Psoas muscle (tissue), 8 donors: ENCODE measurements around the gene TMTC3. TPM values are rescaled to one million over a fixed set of nuclear protein-coding genes. Genes with fewer than 3 reads are reported as not detected.

ENCODE experiments used
- ATAC-seq, 4 donors: fragments of 200-7000 bp; cut with Tn5 transposase; one replicate each; pipeline ENCODE4 v1.9.1; 2020; ENCODE audit warnings: moderate library complexity in 3 of 4, mild to moderate bottlenecking in 2 of 4
- DNase-seq, 2 donors: peaks; one replicate each; pipeline ENCODE4 v3.0.0-alpha.2; 2020
- H3K27ac ChIP-seq: fragments of 200-600 bp; one replicate; pipeline ENCODE4 v1.8.0; 2022
- H3K27me3 ChIP-seq, 3 donors: fragments of 200-600 bp in 1 of 3; one replicate each; pipeline versions ENCODE4 v1.6.1 to v1.8.0; 2013 to 2022; ENCODE audit warnings: low read length in 2 of 3, mild to moderate bottlenecking in 2 of 3, moderate library complexity in 1 of 3; ENCODE audit not compliant: insufficient read depth in 3 of 3
- H3K36me3 ChIP-seq, 2 donors: fragments of 200-600 bp in 1 of 2; one replicate each; pipeline versions ENCODE4 v1.6.1 to v1.8.0; 2013 to 2022; ENCODE audit warnings: low read depth in 1 of 2, mild to moderate bottlenecking in 1 of 2, moderate library complexity in 1 of 2; ENCODE audit not compliant: insufficient read depth in 1 of 2
- H3K4me1 ChIP-seq: fragments of 200-600 bp; one replicate; pipeline ENCODE4 v1.8.0; 2022
- H3K4me3 ChIP-seq: fragments of 200-600 bp; one replicate; pipeline ENCODE4 v1.8.0; 2022; ENCODE audit warnings: mild to moderate bottlenecking
- H3K9me3 ChIP-seq: fragments of 200-600 bp; one replicate; pipeline ENCODE4 v1.8.0; 2022
- WGBS, 3 donors: extraction: QIAGEN DNeasy Blood & Tissue Kit; methylation state at CpG; one replicate each; pipeline versions ENCODE4 v1.1.6 to v1.1.7; 2013; 5-methylcytosine and 5-hydroxymethylcytosine counted together
- intact Hi-C, 2 donors: fragments of 100-400 bp; cut with DNase I; formaldehyde crosslinking; loops; one replicate each; pipeline versions ENCODE4 v1.11.0 to v1.14.2; 2022
- polyA plus RNA-seq, 3 donors: library from polyadenylated mRNA; stranded (reverse); fragments of 200-250 nt; gene quantifications; one replicate each; pipeline ENCODE4 v1.2.3, GENCODE V29; 2013
- total RNA-seq, 4 donors: library from RNA; stranded (reverse); fragmentation: NEBNext Ultra II Directional in 2 of 4; extraction: Animal tissue kit (Norgen Biotek cat#: 25700) in 2 of 4; gene quantifications; one replicate each; pipeline versions ENCODE4 v1.2.1 to v1.2.4, GENCODE V29; 2021 to 2023
- TF ChIP-seq, protein P1 (sequence below): fragments of 200-600 bp; IDR thresholded peaks from one replicate; pipeline ENCODE4 v1.8.0; 2022; ENCODE audit warnings: antibody characterized with exemption
- donor health status: healthy with polysubstance abuse.
- donor health status: DM: no; HTN: no; CAD: no; lungs with moderate emphysema.
- donor health status: Bipolar disorder and iron deficiency.
- donor health status: healthy.
- donor health status: DM: yes; HTN: yes; CAD: no.
- donor health status: DM: no; HTN: no; CAD: no.
- donor health status: DM: no; HTN: no; CAD: no.
- donor health status: DM: yes; HTN: yes; CAD: no.

The TMTC3 gene
- total and polyA plus RNA-seq, 7 donors, result 1.4 to 8.5 (median 5.5) TPM

DNA sequence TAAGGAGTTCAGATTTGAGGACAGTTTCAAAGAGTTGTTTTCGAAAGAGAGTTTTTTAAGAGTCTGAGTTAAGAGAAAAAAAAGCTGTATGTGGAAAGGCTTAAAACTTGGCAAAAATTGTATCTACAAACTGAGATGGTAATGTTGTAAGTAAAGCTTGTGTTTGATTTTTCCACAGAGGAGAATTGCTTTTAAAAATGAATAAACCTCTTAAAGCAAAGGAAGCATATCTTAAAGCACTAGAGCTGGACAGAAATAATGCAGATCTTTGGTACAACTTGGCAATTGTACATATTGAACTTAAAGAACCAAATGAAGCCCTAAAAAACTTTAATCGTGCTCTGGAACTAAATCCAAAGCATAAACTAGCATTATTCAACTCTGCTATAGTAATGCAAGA is 50.3 kb downstream of the TMTC3 start:
- 85 to 88% (median 88%) methylated on average over 2 of the region's 2 CpGs for WGBS, 3 donors
- TF ChIP-seq, protein P1, sequence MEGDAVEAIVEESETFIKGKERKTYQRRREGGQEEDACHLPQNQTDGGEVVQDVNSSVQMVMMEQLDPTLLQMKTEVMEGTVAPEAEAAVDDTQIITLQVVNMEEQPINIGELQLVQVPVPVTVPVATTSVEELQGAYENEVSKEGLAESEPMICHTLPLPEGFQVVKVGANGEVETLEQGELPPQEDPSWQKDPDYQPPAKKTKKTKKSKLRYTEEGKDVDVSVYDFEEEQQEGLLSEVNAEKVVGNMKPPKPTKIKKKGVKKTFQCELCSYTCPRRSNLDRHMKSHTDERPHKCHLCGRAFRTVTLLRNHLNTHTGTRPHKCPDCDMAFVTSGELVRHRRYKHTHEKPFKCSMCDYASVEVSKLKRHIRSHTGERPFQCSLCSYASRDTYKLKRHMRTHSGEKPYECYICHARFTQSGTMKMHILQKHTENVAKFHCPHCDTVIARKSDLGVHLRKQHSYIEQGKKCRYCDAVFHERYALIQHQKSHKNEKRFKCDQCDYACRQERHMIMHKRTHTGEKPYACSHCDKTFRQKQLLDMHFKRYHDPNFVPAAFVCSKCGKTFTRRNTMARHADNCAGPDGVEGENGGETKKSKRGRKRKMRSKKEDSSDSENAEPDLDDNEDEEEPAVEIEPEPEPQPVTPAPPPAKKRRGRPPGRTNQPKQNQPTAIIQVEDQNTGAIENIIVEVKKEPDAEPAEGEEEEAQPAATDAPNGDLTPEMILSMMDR, result no peak

DNA sequence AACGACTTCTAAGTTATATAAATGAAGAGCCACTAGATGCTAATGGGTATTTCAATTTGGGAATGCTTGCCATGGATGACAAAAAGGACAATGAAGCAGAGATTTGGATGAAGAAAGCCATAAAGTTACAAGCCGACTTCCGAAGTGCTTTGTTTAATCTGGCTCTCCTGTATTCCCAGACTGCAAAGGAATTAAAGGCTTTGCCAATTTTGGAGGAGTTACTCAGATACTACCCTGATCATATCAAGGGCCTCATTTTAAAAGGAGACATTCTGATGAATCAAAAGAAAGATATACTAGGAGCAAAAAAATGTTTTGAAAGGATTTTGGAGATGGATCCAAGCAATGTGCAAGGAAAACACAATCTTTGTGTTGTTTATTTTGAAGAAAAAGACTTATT is 52.8 kb downstream of the TMTC3 start:
- Histone ChIP-seq H3K27me3 (no peaks in the 10 kb centered on the region), H3K36me3 (peaks cover 0 to 43% of the 10 kb centered on the region in 2 donors), H3K27ac (no peak overlapping the region), H3K4me3 (no peak overlapping the region), H3K4me1 (no peaks in the 10 kb centered on the region), H3K9me3 (no peaks in the 10 kb centered on the region)
- TF ChIP-seq, protein P1, result no peak
- ATAC-seq (no peak), DNase-seq (no peak)
- intact Hi-C loops, result no loop called here
- WGBS, 3 donors, result 81 to 89% (median 82%) methylated on average over 3 of the region's 3 CpGs

More for the DNA sequence above, 50.3 kb downstream of the TMTC3 start:
- no peaks in the 10 kb centered on the region for H3K4me1 ChIP-seq
- no peaks in the 10 kb centered on the region for H3K9me3 ChIP-seq
- DNase-seq (no peak), ATAC-seq (no peak)
- no peak overlapping the region for H3K4me3 ChIP-seq
- H3K27me3 ChIP-seq, result no peaks in the 10 kb centered on the region
- H3K36me3 ChIP-seq, result peaks cover 0 to 50% of the 10 kb centered on the region in 2 donors
- intact Hi-C loops, result no loop called here
- H3K27ac ChIP-seq, result no peak overlapping the region

DNA sequence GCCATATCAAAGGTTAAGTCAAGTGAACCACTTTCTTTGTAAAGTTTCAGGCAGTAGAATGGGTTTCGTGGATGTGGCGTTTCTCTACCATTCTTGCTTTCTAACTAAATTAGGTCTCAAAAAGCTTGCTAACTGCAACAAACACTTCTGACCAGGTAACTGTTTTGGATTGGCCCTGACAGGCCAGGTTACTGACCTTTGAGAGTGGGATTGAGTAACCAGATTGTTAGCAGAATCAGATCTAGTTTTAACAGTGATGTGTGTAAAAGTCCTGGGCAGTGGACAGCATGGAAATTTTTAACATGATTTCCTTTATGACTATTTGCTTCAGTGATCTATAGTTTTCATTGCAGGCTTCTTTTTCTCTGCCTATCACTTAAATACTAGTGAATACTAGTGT is 57.9 kb downstream of the TMTC3 start:
- DNase-seq (no peak), ATAC-seq (no peak)
- Histone ChIP-seq H3K27ac (no peak overlapping the region), H3K36me3 (peaks cover 0 to 10% of the 10 kb centered on the region in 2 donors), H3K4me1 (no peaks in the 10 kb centered on the region), H3K4me3 (no peak overlapping the region), H3K27me3 (no peaks in the 10 kb centered on the region), H3K9me3 (no peaks in the 10 kb centered on the region)
- TF ChIP-seq, protein P1, result no peak
- 95 to 99% (median 95%) methylated on average over 2 of the region's 2 CpGs for WGBS, 3 donors
- intact Hi-C loops, result no loop called here

DNA sequence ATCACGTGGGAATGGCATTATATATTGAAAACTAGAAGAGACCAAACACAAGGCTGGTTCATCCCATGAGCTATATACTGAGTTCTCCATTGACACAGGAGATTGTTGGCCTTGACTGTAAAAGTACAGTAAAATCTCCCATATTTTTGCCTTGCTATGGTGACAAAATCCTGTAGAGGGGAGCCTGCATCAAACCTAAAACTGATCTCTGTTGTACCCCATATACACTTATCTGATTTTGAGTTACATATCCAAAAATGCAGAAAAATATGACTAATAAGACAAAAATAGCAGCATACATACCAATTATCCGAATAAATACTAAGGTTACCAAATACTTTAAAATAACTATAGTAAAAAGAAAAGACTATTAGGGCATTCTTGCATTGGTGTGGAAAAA is 60.4 kb downstream of the TMTC3 start:
- intact Hi-C loops, result no loop called here
- Histone ChIP-seq H3K4me1 (no peaks in the 10 kb centered on the region), H3K4me3 (no peak overlapping the region), H3K9me3 (no peaks in the 10 kb centered on the region), H3K27ac (no peak overlapping the region), H3K36me3 (no peaks in the 10 kb centered on the region), H3K27me3 (no peaks in the 10 kb centered on the region)
- DNase-seq (no peak), ATAC-seq (no peak)
- TF ChIP-seq, protein P1, result no peak
- WGBS, 3 donors, result 64 to 72% (median 65%) methylated on average over 2 of the region's 2 CpGs

DNA sequence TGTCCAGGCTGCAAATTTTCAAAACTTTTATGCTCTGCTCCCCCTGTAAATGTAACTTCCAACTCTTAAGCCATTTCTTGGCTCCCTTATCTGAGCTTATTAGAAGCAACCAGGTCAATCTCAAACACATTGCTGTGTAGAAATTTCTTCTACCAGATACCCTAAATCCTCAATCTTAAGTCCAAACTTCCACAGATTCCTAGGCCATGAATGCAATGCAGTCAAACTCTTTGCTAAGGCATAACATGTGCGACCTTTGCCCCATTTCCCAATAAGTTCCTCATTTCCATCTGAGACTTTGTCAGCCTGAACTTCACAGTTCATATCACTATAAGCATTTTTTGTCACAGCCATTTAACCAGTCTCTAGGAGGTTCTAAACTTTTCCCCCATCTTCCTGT is 64.5 kb downstream of the TMTC3 start:
- Histone ChIP-seq H3K4me3 (no peak overlapping the region), H3K27ac (no peak overlapping the region), H3K36me3 (no peaks in the 10 kb centered on the region), H3K27me3 (no peaks in the 10 kb centered on the region), H3K4me1 (no peaks in the 10 kb centered on the region), H3K9me3 (peaks cover 4% of the 10 kb centered on the region)
- ATAC-seq (no peak), DNase-seq (no peak)
- intact Hi-C loops, result no loop called here
- TF ChIP-seq, protein P1, result no peak
- 90 to 92% (median 91%) methylated on average over 1 of the region's 1 CpG for WGBS, 3 donors
